Activated T-cell treated with anti-CD3 and anti-CD28 coated beads for 24 hours (primary cell): ENCODE data around the gene DTX4.
A peak's percentile ranks its signal among the peaks of the same experiment; 100 is the strongest.

Source experiments
- DNase-seq: peaks from one replicate; pipeline ENCODE4 v3.0.0-alpha.2; 2020; ENCODE audit warnings: low read depth

Gene DTX4

DNA sequence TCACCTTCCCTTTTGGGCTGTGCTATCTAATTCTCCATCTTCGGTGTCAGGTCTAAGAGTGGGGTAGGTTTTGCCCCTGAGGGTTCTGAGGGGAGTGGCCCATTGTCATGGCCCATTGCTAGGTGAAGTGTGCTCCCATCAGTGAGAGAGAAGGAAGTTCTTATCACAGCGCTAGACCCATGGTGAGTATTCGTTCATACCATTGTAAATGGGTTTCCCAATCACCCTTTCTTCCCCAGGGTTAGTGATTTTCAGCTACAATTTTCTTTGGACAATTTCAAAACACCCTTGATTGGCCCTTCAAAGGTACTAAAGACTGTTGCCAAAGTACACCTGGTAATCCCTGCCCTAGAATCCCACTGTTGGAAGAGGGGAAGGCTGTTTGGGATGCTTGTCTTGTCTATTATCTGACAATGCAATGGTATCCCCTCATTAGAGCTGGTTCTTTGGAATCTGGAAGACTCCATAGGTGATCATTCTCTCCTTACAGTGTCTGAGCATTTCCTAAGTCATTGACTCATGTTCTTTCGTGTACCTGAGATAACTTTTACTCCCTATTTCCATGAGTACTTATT is 20.6 kb downstream of the DTX4 start:
- DNase-seq = no peak

DNA sequence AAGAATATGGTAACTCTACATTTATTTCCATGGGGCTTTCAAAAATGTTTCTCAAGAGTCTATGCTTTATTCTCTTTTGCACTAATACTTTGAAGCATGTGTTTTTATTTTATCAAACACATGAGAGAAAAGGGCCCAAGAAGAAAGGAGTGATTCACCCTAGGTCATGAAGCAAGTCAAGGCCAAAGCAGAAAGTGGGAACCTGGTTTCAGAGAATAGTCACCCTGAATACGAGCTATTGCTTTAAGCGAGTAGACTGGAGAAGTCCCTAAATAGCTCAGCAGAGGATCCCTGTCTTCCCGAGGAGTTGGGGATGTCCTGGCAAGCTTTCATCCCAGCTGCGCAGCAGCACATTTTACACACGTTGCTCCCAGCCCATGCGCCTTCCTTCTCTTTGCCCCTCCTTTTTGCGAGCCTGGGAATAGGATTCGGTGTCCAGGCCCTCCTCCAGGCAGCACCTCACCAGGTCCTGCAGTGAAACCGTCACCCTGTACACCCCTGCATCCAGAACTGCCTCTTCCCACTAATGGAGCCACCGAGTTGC is 21.7 kb downstream of the DTX4 start:
- DNase-seq = no peak

DNA sequence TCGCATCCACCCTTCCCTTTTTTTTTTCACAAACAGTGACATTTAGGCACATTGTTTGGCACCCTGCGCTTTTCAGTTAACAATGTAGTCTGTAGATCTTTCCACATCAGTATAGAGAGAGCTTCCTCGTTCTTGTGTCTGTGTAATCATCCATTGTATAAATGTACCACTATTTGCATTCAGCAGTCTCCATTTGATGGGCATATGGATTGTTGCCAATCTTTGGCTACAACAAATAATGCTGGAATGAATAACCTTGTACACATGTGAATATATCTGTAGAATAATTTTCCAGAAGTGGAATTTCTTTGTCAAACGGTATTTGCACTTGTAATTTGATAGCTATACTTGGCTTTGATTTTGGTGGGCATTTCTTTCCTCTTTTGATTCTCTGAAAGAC is 23.7 kb downstream of the DTX4 start:
- no peak for DNase-seq

DNA sequence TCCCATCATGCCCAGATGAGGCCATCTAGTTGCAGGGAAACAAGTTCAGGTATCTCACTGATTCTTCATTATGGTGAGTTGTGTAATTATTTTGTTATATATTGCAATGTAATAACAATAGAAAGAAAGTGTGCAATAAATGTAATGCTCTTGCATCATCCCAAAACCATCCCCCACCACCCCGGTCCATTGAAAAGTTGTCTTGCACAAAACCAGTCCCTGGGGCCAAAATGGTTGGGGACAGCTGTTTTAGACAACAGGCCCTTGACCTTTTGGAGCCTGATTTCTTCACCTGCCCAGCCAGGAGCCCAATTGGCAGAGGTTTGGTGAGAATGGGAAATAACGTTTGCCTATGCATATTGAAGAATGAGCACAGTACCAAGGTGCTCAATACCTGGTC is 24.8 kb downstream of the DTX4 start:
- DNase-seq = no peak

DNA sequence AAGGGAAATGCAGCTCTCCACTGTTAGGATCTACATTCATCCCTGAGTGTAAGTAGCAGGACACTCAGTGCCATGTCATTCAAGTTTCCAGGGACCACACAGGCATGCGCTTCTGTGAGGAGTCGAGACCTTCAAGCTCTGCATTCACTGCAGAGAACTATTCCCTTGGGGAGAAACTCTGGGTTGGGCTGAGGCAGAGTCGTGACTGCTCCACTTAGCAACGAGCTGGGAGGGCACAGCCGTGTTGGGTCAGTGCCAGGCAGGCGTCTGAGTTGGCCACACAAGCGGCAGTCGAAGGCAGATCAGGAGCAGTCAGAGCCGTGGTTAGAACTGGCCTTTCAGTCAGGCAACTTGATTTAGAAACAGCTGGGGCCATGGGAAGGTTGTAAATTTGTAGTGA is 26.1 kb downstream of the DTX4 start:
- DNase-seq = no peak

DNA sequence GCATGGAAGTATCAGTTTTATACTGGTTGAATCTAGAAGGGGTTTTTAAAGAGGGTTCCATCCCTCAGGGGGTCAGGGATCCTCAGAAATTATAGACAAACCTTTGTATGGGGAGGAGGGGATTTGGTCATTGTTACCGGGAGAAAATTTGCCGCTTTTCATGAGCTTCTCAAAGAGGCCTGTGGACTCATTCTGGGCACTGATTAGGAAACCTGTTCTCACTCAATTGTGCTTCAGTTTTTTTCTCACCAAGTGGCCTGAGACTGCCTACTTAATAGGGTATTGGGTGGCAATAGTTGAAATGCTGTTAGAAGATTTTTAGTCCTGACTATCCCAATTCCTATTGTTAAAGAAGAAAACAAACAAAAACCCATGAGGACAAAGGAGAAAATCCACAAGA is 26.8 kb downstream of the DTX4 start:
- DNase-seq = no peak

DNA sequence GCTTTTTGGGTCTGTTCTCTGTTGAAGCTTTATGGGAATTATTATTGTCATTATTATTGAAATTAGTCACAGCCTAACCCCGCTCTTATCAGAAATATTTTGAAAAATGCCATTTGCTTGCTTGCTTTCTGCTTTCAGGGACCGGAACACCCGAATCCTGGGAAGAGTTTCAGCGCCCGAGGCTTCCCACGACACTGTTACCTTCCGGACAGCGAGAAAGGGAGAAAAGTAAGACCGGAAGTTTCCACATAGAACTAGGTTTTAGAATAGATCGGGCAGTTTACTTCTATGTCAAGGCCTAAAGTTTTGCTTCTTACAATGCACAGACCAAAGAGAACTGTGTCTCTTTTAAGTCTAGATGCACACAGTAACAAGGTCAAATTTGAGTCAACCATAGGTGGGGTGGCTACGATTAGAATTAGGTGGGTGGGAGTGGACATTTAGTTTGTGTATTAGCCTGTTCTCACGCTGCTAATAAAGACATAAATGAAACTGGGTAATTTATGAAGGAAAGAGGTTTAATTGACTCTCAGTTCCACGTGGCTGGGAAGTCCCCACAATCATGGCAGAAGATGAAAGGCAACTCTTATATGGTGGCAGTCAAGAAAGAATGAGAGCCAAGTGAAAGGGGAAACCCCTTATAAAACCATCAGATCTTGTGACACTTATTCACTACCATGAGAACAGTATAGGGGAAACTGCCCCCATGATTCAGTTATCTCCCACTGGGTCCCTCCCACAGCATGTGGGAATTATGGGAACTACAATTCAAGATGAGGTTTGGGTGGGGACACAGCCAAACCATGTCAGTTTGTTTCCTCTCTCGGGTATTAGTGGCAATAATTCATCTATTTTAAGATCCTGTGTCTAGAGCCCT is 27.9 kb downstream of the DTX4 start:
- peak; percentile 23 for DNase-seq

DNA sequence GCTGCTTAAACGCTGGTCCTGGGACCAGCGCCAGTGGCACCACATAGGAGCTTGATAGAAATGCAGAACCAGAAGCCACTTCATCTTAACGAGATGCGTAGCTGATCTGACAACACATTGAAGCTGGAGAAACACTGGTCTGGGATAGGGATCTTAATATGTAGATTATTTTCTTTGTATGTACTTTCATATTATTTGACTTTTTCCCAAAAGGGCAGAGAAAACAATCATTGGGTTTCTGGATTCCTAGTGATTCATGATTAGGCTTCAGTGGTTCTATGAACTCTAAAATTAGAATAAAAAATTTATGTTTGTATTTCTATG is 28.5 kb downstream of the DTX4 start:
- no peak for DNase-seq

DNA sequence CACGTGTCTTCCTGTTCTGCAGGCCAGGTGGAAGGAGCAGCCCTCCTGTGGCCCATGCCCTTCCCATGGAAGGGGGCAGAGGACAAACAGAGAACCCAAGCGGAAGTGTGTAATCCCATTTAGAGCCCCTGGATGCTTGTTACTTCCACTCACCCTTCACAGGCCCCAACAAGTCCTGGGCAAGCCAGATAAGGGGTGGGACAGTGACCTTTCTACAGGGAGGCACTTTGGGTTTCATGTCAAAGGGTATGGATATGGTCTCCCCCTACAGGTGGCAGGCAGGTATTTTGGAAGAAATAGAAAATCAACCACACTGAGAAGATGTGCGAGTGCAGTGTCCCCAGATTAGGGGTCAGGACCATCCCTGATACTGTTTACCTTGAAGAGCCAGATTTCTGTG is 29.4 kb downstream of the DTX4 start:
- DNase-seq = no peak

DNA sequence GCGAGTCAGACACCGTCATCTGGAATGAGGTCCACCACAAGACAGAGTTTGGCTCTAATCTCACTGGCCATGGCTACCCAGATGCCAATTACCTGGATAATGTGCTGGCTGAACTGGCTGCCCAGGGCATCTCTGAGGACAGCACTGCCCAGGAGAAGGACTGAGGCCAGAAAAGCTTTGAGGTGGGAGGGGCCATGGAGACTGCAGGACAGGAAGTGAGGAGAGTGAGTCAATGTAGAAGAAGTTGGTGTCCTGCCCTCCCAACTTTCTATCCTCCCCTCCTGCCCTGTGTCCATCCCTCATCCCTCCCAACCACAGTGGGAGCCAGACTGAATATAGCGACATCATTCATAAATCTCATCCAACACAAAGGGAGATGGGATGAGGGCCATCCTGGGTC is 32.8 kb downstream of the DTX4 start:
- no peak for DNase-seq

DNA sequence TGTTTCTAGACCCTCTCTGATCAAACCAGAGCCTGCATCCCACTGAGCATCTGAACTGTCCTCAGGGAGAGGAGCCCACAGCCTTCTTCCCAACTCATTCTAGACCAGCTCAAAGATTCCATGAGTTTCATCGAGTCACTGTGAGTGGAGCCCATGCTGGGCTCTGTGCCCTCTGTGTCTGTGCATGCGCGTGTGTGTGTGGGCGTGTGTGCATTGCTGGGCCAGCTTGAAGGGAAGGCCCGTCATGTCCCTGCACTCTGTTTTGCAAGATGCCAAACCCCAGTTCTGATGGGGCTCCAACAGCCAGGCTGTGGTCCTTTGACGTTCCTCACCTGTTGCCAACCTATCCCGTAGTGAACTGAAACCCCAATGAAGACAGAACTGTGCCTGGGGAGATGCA is 33.7 kb downstream of the DTX4 start:
- no peak for DNase-seq

DNA sequence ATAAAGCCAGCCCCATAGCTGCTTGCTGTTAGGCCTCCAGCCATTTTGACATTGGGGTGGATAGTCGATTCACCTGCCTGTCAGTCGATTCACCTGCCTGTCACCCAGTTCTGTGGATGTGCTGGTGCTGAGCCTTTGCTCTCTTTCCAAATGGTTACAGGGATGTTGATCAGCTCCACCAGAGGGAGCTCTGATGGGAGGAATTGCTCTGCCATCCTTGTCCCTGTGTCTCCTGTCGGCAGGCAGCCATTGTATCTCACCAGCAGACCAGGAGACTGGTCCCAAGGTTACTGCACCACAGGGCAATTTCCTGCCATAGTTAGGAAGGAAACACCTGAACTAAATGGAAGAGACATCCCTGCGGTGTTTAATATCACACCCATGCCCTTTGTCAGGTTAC is 34.7 kb downstream of the DTX4 start:
- no peak for DNase-seq

DNA sequence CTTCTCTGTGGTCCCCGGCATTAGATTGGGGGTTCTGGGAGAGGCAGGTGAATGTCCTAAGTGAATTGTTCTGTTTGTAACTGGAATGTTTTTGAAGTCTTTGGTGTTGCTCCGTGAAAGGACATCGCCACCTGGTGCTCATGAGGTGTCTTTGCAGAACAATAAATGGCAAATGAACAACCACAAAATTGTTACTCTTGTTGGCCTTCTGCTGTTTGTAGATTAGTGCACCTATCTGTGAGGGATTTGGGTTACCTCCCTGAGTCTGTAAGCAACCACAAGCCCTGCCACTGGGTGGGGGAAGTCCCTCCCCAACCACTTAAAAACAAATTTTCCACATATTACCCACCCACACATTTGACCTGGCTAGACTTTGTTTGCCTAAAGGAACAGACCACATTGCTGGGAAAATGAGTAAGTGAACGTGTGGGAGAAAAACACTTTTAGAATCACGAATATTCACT is 36.1 kb downstream of the DTX4 start:
- DNase-seq = peak; percentile 44

DNA sequence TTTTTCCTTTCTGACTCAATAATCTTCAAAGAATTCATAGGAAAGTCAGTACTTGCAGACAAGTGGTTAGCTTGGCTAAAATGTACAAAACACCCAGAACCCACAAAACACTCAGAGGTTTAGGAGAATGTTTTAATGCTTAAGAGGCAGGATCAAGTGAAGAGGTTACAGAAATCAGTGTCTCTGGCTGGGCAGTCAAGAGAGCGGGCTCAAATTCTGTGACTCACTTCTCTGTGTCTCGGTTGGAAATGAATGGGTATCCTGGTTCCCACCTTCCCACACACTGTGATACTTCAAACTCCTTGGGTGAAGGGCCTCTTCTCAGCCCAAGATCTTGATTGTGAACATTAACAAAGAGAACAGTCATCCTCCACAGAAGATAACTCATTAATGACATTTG is 37.0 kb downstream of the DTX4 start:
- DNase-seq = no peak

DNA sequence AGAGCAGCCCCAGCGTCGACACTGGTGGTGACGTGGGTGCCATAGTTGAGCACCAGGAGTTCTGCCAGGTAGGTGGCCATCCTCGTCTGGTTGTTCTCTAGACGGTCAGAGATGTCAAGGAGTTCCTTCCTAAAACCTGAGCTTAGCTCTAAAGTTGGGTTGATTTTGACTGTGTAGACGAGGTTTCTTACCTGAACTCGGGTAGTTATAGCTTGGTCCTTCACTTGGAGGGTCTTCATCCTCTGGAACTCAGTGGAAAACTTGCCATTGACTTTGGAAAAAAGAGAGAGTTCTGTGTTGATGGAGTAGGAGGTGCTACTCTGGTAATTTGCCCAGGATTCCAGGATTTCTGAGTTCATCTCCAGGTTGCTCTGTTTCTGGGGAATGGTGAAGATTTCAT is 40.3 kb downstream of the DTX4 start:
- DNase-seq = no peak

DNA sequence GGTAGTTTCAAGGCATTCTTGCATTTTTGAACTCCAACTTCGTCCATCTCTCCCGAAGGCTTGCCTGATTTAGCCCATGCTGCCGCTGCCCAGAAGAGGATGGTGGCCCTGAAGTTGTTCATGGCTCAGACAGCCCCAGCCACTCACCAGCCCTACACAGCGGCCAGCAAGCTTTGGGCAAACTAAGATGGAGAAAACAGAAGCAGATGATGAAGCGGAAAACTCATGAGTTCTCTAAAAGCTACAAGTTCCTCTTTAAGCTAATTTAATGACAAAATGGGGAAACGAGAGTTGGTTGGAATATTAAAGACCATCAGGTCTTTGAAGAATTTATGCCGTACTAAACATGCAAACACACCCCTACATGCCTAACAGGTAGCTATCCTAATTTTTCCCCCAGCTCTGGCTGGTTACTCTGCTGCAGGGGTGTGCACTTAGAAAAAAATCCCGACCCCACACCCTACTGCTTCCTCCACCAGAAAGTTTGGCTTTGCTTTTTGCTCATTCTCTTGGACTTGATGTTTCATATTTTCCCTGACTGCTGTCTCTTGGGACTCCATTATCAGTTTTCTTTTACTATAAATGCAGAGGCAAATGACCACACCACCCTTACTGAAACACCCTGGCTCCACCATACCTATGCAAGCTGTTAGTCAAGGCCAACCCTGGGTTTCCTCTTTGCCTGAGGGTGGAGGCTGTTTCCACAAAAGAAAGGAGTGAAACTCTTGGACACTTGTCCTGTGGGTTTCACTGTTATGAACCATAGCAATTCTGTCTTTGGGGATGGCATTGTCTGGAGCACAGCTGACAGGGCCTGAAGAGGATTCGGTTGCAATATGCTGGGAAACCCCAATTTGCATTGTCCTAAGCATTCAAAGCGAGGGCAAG is 41.1 kb downstream of the DTX4 start, which contains the start of gene MPEG1:
Gene MPEG1, minus strand, starts transcription at position 184 of the 888 bp plus-strand sequence. Its CDS starts 62 bp downstream, at position 122.
- DNase-seq = no peak

DNA sequence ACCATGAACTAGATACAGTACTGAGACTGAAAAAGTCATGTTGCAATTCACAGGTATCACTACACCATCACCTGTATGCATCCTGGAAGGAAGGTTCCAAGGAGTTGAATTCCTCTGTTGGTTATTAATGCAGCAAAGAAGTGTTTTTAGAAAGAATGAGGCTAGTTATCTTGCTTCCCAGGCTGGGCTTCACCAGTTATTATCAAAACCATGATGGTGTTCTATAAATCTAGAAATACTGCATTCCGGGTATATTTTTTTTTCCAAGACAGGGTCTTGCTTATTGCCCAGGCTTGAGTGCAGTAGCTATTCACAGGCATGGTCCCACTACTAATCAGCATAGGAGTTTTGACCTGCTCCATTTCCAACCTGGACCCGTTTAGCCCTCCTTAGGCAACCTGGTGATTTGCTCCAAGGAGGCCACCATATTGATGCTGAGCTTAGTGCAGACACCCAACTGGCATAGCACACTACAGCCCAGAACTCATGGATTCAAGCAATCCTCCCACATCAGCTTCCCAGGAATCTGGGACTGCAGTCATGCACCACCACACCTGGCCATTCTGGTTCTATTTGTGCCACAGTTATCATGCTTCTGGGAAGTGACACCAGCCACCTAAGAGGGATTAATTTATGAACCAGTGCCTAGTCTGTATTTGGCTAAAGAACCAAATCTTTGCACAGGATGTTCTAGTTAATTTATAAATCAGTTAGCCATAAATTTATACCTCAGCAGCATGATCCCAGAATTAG is 42.4 kb downstream of the DTX4 start:
- DNase-seq = no peak

DNA sequence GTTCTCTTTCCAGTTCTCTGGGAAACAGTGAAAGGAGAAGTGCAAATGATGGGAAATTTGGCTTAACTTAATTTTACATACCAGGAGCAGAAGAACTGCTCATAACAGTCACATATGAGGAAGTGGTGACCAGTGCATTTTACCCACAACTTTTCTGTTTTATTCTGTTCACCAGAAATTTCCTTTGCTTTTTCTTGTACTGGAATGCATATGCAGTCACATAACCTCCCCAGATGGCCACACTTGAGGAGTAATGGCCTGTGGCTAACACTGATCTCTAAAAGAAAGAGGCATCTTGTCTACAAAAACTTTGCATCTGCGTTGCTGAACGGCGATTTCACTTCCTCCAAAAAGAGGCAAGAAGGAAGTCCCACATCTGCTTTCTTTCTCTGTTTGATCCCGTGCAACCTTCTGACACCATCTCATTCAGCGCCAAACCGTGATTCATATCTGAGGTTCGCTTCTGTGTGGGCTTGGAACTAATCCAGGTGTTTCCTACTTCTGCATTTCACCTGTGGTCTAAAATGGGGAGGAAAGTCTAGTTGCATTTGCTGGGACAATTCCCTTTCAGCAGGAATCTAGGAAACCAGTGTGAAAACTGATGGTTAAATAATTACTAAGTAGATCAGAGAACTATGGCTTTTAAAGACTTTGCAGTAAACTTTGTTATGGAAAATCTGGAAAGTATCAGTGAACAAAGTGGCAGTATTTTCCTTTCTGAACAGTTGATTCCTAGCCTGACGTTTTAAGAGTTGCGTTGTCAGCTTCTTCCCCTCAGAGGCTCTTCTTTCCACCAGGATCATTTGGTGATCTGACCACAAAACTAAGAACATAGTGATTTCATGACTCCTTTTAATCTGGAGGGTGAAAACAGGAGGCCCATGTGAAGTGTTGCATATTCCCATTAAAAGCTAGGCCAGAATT is 45.0 kb downstream of the DTX4 start:
- DNase-seq = no peak

DNA sequence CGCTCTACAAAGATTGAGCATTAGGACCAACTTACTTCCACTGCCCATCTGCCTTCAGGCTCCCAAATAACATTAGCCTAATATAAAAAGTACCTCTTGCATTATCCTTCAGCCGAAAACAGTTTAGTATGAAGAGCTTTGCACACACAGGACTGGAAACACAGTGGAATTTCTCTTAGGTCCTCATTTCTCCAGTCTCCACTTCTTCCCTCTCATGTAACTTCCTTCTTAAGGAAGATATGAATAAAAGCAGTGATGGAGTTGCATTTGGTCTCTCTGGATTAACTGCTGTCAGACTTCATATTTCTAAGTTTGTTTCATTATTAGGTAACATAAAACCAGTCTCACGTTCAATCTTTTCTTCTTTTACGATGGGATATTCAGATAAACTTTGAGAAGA is 46.4 kb downstream of the DTX4 start:
- DNase-seq = no peak

DNA sequence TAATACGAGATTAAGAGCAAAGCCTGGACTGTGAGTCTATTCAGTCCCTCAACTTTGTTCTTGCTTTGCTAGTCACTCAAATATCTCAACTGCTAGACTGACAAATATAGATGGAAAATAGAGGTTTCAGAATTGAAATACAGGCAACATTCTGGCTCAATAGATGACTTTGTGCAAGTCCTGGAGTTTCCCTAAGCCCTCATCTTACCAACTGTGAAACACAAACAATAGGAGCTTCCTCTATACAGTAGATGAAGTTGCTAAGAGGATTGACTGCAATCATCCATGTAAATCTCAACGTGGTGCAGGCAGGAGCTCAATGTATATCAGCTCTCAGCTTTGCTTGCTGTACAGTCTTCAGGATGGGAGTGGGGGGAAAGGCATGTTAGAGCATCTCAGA is 47.0 kb downstream of the DTX4 start:
- no peak for DNase-seq

DNA sequence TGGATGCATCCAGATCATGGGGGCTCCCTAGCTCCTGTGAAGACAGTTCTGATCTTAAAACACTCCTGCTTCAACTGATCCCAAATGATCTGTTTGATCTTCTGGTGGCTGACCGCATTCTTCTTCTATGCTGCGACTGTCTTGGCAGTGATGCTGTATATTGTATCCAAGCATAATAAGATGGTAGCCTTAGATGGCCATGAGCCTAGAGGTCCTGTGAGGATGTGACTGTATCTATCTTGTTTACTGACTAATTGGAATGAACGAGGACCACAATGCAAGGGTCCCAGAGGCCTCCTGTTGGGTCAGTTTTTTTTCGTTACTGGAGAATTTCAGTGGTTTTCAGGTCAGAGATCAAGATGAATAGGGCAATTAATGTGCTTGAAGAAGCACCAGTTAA is 47.9 kb downstream of the DTX4 start:
- DNase-seq = no peak
